ENCODE measurements around the gene ERFE. TPM values are rescaled to one million over a fixed set of nuclear protein-coding genes. Genes with fewer than 3 reads are reported as not detected.
A peak's percentile ranks its signal among the peaks of the same experiment; 100 is the strongest.

Gene ERFE
- total and polyA plus RNA-seq, 2 of the 13 experiments (the other 11 are each of a cell fraction or from before 2014, with no cell fraction given) = 0.09 TPM; not detected in 1

- TF ChIP-seq ZBTB39 (CRISPR knock-in tag; IDR thresholded peaks at IDR 0.05) (no peak), ZNF276 (CRISPR knock-in tag; IDR thresholded peaks at IDR 0.05; ENCODE audit: low read depth) (no peak), KLF16 (CRISPR knock-in tag; IDR thresholded peaks at IDR 0.05) (no peak), ISX (CRISPR knock-in tag; conservative IDR thresholded peaks at IDR 0.05) (no peak), CEBPG (CRISPR knock-in tag; IDR thresholded peaks at IDR 0.05) (no peak)
Observed at GRCh38 chr2:238157506-238158017, 1.2 kb upstream of the ERFE start (continued).

- no TSS peak for BruUV-seq (replicated peaks)
- Histone ChIP-seq H3K9ac (ENCODE audit: insufficient read depth, low read depth, low read length) (no peak overlapping the region), H3K36me3 (replicated peaks in 1 of 2; ENCODE audit: control insufficient read depth in 1 of 2, insufficient read depth in 2 of 2, low read length in 2 of 2) (no peaks in the 10 kb centered on the region), H3K79me2 (ENCODE audit: insufficient read depth, low read length) (no peaks in the 10 kb centered on the region), H3K27ac (ENCODE audit: extremely low read length, insufficient read depth, low read length) (no peak overlapping the region), H3K27me3 (ENCODE audit: control insufficient read depth in 1 of 2, insufficient read depth in 2 of 2, low read length in 2 of 2) (peaks cover 32 to 76% of the 10 kb centered on the region in 2 experiments), H3K9me3 (ENCODE audit: low read length) (no peaks in the 10 kb centered on the region), H4K20me1 (ENCODE audit: insufficient read depth, low read length) (no peaks in the 10 kb centered on the region), H3K4me1 (ENCODE audit: insufficient read depth, low read length) (peaks cover 22% of the 10 kb centered on the region), H3K4me3 (replicated peaks in 1 of 3; ENCODE audit: insufficient read depth in 1 of 3, low read depth in 2 of 3, low read length in 3 of 3) (no peak overlapping the region), H3K4me2 (ENCODE audit: low read depth, low read length) (no peak overlapping the region), H2AFZ (ENCODE audit: low read length) (no peak overlapping the region)
- in situ Hi-C loops (cut with HindIII; ENCODE audit: extremely low pct_ligation_motif_present, low pct_unique_long_range_greater_than_20kb) = no loop called here
- FAIRE-seq (no peak), ATAC-seq (no peak), DNase-seq (ENCODE audit: low spot score) (no peak)
- intact Hi-C loops (cut with micrococcal nuclease; ENCODE audit: unreplicated experiment) = no loop called here
- POLR2A ChIA-PET = no interaction called here
- 50% methylated on average over 19 of the region's 21 CpGs for WGBS (ENCODE audit: low lambda C conversion rate)
- CTCF ChIA-PET (ENCODE audit: low intra/inter-chr PET ratio, low total read pairs) = no interaction called here
- TF ChIP-seq HIC2 (CRISPR knock-in tag; IDR thresholded peaks at IDR 0.05; ENCODE audit: low read depth) (no peak), ZNF326 (CRISPR knock-in tag; IDR thresholded peaks at IDR 0.05; ENCODE audit: borderline replicate concordance) (no peak), ZNF891 (CRISPR knock-in tag; IDR thresholded peaks at IDR 0.05) (peak; percentile 31; the same call in 1 of the 2 replicates)
Observed at GRCh38 chr2:238158018-238158508, 707 bp upstream of the ERFE start.

Measured in HepG2 (cell line).